Upper lobe of right lung (tissue), 1 donor: Measurements from ENCODE around the gene MTSS2. TPM values are rescaled to one million over a fixed set of nuclear protein-coding genes. Genes with fewer than 3 reads are reported as not detected.

ENCODE experiments used
- ATAC-seq: fragments of 200-7000 bp; cut with Tn5 transposase; one replicate; pipeline ENCODE4 v1.9.1; 2020; ENCODE audit warnings: mild to moderate bottlenecking, moderate library complexity
- DNase-seq: peaks from one replicate; pipeline ENCODE4 v3.0.0-alpha.2; 2020
- H3K27ac ChIP-seq: fragments of 200-600 bp; one replicate; pipeline ENCODE4 v1.8.0; 2022
- H3K27me3 ChIP-seq: fragments of 200-600 bp; one replicate; pipeline ENCODE4 v1.8.0; 2022; ENCODE audit warnings: mild to moderate bottlenecking
- H3K36me3 ChIP-seq: fragments of 200-600 bp; one replicate; pipeline ENCODE4 v1.8.0; 2022
- H3K4me1 ChIP-seq: fragments of 200-600 bp; one replicate; pipeline ENCODE4 v1.8.0; 2022
- H3K4me3 ChIP-seq: fragments of 200-600 bp; one replicate; pipeline ENCODE4 v1.8.0; 2022; ENCODE audit warnings: mild to moderate bottlenecking
- H3K9me3 ChIP-seq: fragments of 200-600 bp; one replicate; pipeline ENCODE4 v1.8.0; 2022
- intact Hi-C: fragments of 100-400 bp; cut with DNase I; formaldehyde crosslinking; loops from one replicate; pipeline ENCODE4 v1.11.0; 2022
- total RNA-seq: library from RNA; stranded (reverse); fragmentation: NEBNext Ultra II Directional; extraction: Animal tissue kit (Norgen Biotek cat#: 25700); gene quantifications from one replicate; pipeline ENCODE4 v1.2.1, GENCODE V29; 2021
- TF ChIP-seq, protein P1 (sequence below): fragments of 200-600 bp; IDR thresholded peaks from one replicate; pipeline ENCODE4 v1.8.0; 2022; ENCODE audit warnings: antibody characterized with exemption
- donor health status: DM: no; HTN: yes; CAD: no; lungs with severe emphysema.

The MTSS2 gene
- total RNA-seq, 1 donor from 2014 or later = 81.3 TPM

DNA sequence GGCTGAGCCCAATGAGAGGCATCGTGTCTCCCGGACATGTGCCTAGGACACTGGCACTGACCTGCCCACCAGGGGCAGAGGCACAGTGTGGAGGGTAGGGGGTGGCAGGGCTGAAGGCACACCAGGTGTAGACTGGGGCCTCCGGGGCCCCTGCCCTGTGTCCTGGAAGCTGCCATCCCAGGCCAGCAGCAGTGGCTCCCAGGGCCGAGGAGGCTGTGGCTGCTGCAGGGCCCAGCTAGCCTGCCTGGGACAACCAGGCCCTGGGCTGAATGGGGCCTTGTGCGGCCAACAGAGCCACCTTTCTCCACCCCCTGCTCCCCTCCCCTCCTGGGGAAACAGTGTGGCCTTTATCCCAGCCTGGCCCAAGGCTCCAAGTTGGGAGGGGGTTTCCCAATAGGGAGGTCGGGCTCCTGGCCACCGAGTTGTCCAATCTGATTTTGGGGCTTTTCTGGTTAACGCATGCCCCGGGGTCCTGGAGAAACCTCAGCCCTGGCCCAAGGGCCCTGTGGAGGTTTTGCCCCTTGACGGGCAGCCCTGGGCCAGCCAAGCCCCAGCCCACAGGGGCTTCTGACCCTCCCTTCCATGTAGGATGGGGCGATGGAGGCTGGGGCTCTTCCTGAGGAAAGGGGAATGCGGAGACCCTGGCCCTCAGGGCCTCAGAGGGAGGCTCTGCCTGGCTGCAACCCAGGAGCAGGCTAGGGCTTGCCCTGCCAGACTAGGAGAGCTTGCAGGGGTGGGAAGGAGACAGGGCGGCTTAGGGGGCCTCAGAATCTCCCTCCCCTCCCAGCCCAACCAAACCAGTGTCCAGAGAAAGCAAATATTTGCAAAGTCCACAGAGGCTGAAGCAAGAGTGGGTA lies 4.2 kb downstream of the MTSS2 start:
- intact Hi-C loops = no loop called here
- Histone ChIP-seq H3K27ac (peak overlapping the region; percentile 58), H3K9me3 (no peaks in the 10 kb centered on the region), H3K27me3 (no peaks in the 10 kb centered on the region), H3K36me3 (peaks cover 38% of the 10 kb centered on the region), H3K4me1 (peaks cover 37% of the 10 kb centered on the region), H3K4me3 (peak overlapping the region; percentile 21)
- no peak for DNase-seq
- no peak for ATAC-seq
- TF ChIP-seq, protein P1, sequence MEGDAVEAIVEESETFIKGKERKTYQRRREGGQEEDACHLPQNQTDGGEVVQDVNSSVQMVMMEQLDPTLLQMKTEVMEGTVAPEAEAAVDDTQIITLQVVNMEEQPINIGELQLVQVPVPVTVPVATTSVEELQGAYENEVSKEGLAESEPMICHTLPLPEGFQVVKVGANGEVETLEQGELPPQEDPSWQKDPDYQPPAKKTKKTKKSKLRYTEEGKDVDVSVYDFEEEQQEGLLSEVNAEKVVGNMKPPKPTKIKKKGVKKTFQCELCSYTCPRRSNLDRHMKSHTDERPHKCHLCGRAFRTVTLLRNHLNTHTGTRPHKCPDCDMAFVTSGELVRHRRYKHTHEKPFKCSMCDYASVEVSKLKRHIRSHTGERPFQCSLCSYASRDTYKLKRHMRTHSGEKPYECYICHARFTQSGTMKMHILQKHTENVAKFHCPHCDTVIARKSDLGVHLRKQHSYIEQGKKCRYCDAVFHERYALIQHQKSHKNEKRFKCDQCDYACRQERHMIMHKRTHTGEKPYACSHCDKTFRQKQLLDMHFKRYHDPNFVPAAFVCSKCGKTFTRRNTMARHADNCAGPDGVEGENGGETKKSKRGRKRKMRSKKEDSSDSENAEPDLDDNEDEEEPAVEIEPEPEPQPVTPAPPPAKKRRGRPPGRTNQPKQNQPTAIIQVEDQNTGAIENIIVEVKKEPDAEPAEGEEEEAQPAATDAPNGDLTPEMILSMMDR = no peak

DNA sequence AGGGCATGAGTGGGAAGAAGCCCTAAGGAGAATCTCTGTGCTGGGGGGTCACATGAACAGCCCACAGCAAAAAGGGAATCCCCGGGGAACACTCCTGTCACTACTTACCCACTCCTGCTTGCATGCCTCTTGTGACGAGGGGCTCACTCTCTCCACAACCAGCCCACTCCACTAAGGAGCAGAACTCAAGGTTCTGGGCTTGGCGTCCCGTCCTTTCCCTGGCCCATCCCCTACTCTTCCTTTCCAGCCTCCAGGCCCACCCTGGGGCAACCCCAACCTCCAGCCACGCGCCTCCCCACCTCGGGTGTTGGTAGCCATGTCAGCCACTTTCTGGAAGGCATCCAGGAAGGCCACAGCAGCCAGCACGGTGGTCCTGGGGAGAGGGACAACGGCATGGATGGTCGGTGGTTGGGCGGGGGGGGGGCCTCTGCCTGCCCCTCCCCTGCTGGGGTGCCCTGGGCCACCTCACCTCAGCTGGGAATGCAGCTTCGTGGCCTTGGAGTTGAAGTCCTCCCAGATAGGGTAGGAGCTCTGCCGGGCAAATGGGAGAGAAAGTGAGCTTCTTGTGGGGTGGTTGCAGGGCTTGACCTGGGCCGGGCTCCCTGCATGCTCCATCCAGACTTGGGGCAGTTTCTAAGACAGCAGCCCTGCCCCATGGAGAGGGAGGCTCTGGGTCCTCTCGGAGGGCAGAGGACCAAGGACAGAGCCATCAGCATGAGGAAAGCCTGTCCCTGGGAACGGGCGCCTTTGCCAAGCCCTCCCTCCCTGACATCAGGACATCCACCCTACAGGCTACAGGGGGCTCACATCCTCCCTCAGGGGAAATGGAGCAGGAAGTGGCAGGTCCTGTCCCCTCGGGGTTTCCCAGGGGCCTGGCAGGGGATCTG lies 5.1 kb downstream of the MTSS2 start:
- H3K4me3 ChIP-seq = peak overlapping the region; percentile 3
- peak overlapping the region; percentile 30 for H3K27ac ChIP-seq
- intact Hi-C loops = no loop called here
- no peaks in the 10 kb centered on the region for H3K27me3 ChIP-seq
- no peaks in the 10 kb centered on the region for H3K9me3 ChIP-seq
- ATAC-seq (no peak), DNase-seq (no peak)
- TF ChIP-seq, protein P1 = no peak
- H3K4me1 ChIP-seq = peaks cover 32% of the 10 kb centered on the region
- H3K36me3 ChIP-seq = peaks cover 47% of the 10 kb centered on the region

DNA sequence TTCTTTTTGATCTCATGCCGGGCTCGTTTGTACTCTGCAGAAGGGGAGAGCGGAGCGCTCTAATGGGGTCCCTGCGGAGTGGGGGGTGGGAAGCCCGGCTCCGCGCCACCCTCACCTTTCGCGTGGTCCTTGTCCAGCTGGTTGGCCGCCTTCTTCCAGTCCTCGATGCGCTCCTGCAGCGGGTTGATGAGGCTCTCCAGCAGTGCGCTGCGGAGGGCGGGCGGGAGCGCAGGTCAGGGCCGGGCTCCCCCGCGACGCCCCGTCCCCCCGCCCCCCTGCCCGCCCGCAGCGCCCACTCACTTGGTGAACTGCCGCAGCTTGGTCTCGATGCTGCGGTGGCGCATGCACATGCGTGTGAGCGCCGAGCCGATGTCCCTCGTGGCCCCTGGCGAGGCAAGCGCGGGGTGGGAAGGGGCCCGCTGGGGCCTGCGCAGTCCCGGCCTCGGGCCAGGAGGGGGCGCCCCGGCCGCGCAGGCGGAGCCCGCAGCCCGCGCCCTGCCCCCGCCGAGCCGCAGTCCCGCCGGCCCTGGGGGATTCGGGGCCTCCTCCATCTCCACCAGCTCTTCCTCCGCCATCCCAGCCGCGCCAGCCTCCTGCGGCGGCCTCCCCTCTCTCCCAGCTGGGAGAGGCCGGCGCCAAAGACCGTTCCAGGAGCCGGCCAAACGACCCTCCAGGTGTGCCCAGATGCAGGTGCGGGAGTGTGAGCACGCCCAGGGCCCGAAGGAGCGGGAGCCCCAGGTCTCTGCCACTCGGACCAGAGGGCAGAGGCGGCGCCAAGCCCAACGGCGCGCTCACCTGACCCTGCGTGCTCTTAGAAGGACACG lies 6.0 kb downstream of the MTSS2 start:
- intact Hi-C loops = loop anchor here (10.0 kb wide), 1 partner anchor 95 kb away; no protein-coding TSS in a partner anchor
- DNase-seq (no peak), ATAC-seq (peak; percentile 38)
- Histone ChIP-seq H3K9me3 (no peaks in the 10 kb centered on the region), H3K27me3 (no peaks in the 10 kb centered on the region), H3K27ac (no peak overlapping the region), H3K4me1 (peaks cover 32% of the 10 kb centered on the region), H3K36me3 (peaks cover 52% of the 10 kb centered on the region), H3K4me3 (no peak overlapping the region)
- TF ChIP-seq, protein P1 = peak; percentile 26

DNA sequence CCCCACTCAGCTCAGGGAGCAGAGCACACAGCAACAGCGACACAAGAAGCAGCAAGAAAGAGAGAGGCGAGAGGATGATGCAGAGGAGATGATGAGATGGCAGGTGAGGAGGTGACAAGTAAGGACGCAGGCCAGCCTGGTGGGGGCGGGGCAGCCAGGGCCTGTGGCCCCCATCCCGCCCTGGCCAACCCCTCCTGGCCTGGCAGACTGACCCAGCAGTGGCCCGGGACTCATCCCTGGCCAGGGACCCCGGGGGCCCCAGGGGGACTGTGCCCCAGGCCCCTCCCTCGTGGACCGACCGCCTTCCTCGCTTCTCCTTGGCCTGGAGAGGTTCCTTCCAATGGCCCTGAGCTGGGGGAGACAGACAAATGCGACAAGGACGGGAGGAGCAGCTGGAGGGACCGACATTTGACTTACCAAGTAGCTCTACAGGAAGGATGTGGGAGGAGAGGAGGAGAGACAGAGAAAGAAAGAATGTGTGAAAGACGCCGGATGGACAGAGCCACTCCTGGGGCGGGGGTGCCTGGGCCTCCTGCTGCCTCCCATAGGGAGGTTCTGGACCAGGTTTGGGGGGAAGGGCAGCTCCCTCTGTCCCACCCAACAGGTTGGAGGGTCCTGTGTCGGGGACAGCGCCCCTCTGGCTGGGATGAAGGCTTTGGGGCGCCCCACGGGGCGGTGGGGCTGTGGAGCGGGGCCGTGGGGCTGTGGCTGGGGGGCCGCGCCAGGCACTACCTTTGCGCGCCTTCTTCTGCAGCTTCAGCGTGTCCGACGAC lies 6.8 kb downstream of the MTSS2 start:
- no peak for ATAC-seq
- Histone ChIP-seq H3K36me3 (peaks cover 55% of the 10 kb centered on the region), H3K27me3 (no peaks in the 10 kb centered on the region), H3K27ac (no peak overlapping the region), H3K4me3 (no peak overlapping the region), H3K9me3 (no peaks in the 10 kb centered on the region), H3K4me1 (peaks cover 32% of the 10 kb centered on the region)
- no peak for DNase-seq
- TF ChIP-seq, protein P1 = no peak
- intact Hi-C loops = loop anchor here (10.0 kb wide), 1 partner anchor 96 kb away; no protein-coding TSS in a partner anchor
